Endodermal cell (in vitro differentiated cells): Measurements from ENCODE around the gene ADAMTS10. TPM values are rescaled to one million over a fixed set of nuclear protein-coding genes. Genes with fewer than 3 reads are reported as not detected.
A peak's percentile ranks its signal among the peaks of the same experiment; 100 is the strongest.
"Not testable (repeated sequence)": the region's sequence is repeated elsewhere in the genome, so short reads cannot be mapped to it uniquely, and the experiment has no call there.

Source experiments
- DNase-seq: peaks from one replicate; pipeline ENCODE4 v3.0.0-alpha.2; 2017
- H3K27ac ChIP-seq: 2 replicates; pipeline ENCODE4 v1.5.1; 2013; ENCODE audit warnings: mild to moderate bottlenecking, low read depth, low read length, moderate library complexity
- H3K27me3 ChIP-seq: 2 replicates; pipeline ENCODE4 v1.6.1; 2013; ENCODE audit warnings: mild to moderate bottlenecking, low read length, moderate library complexity; ENCODE audit not compliant: insufficient read depth, control insufficient read depth, poor library complexity, severe bottlenecking
- H3K36me3 ChIP-seq: 2 replicates; pipeline ENCODE4 v1.7.0; 2013; ENCODE audit warnings: mild to moderate bottlenecking, low read length, moderate library complexity; ENCODE audit not compliant: control insufficient read depth, insufficient read depth
- H3K4me1 ChIP-seq: one replicate; pipeline ENCODE4 v1.7.0; 2013; ENCODE audit warnings: low read length; ENCODE audit not compliant: control insufficient read depth, insufficient read depth
- H3K4me3 ChIP-seq: 2 replicates; pipeline ENCODE4 v1.5.1; 2013; ENCODE audit warnings: mild to moderate bottlenecking, low read length, moderate library complexity
- H3K9ac ChIP-seq: 2 replicates; pipeline ENCODE4 v1.6.1; 2013; ENCODE audit warnings: mild to moderate bottlenecking, low read length, moderate library complexity; ENCODE audit not compliant: poor library complexity, severe bottlenecking; ENCODE audit errors: extremely low read depth
- H3K9me3 ChIP-seq: 2 replicates; pipeline ENCODE4 v1.6.1; 2013; ENCODE audit warnings: mild to moderate bottlenecking, low read length, moderate library complexity; ENCODE audit not compliant: control insufficient read depth
- H3K27ac Mint-ChIP-seq: 2 replicates; pipeline ENCODE4 v1.8.0; 2020; ENCODE audit warnings: mixed read lengths
- H3K27me3 Mint-ChIP-seq: 2 replicates; pipeline ENCODE4 v1.8.0; 2021; ENCODE audit warnings: mild to moderate bottlenecking, mixed read lengths; ENCODE audit not compliant: insufficient read depth
- H3K36me3 Mint-ChIP-seq: 2 replicates; pipeline ENCODE4 v1.8.0; 2020; ENCODE audit warnings: low read depth, mixed read lengths
- H3K4me1 Mint-ChIP-seq: 2 replicates; pipeline ENCODE4 v1.8.0; 2020; ENCODE audit warnings: mixed read lengths
- H3K4me3 Mint-ChIP-seq: 2 replicates; pipeline ENCODE4 v1.8.0; 2020; ENCODE audit warnings: mild to moderate bottlenecking, moderate library complexity, mixed read lengths
- H3K9me3 Mint-ChIP-seq: 2 replicates; pipeline ENCODE4 v1.8.0; 2020; ENCODE audit warnings: mild to moderate bottlenecking, mixed read lengths
- WGBS, 2 experiments: methylation state at CpG; one replicate each; pipeline versions ENCODE4 v1.1.5 to v1.1.7; 2013; ENCODE audit warnings: missing lambda C conversion rate in 2 of 2, mixed read lengths in 1 of 2; ENCODE audit not compliant: insufficient coverage in 1 of 2, insufficient read length in 1 of 2; 5-methylcytosine and 5-hydroxymethylcytosine counted together
- total RNA-seq, 2 donors: library from RNA; stranded (reverse); fragmentation: NEBNext Ultra II Directional in 1 of 2; extraction: Animal tissue kit (Norgen Biotek cat#: 25700) in 1 of 2; gene quantifications; 2 replicates in 1 of 2; 3 replicates in 1 of 2; pipeline ENCODE4 v1.2.1, GENCODE V29; 2021
- TF ChIP-seq, protein P1 (sequence below): fragments of 200-600 bp; sonication (generic); conservative IDR thresholded peaks from 2 replicates; pipeline ENCODE4 v1.5.0; 2021; ENCODE audit warnings: antibody characterized with exemption, mild to moderate bottlenecking

ADAMTS10 gene
- total RNA-seq, 2 donors from 2014 or later: 19.3 to 35.9 TPM

DNA sequence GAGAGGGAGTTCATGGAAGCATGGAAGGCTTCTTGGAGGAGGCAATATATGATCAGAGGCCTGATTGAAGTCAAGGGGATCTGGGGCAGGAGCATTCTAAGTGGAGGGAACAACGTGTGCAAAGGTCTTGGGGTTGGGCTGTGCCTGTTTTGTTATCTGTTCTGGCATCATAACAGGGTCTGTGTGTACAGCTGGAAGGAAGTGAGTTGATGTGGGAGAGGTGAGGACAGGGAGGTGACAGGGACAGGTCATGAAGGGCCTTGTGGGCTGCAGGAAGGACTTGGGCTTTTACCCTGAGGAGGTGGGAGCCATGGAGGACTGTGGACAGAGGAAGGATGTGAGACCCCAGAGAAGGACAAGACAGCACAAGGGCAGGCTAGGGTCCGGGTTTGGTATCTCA lies 18.7 kb upstream of the ADAMTS10 start:
- TF ChIP-seq, protein P1, sequence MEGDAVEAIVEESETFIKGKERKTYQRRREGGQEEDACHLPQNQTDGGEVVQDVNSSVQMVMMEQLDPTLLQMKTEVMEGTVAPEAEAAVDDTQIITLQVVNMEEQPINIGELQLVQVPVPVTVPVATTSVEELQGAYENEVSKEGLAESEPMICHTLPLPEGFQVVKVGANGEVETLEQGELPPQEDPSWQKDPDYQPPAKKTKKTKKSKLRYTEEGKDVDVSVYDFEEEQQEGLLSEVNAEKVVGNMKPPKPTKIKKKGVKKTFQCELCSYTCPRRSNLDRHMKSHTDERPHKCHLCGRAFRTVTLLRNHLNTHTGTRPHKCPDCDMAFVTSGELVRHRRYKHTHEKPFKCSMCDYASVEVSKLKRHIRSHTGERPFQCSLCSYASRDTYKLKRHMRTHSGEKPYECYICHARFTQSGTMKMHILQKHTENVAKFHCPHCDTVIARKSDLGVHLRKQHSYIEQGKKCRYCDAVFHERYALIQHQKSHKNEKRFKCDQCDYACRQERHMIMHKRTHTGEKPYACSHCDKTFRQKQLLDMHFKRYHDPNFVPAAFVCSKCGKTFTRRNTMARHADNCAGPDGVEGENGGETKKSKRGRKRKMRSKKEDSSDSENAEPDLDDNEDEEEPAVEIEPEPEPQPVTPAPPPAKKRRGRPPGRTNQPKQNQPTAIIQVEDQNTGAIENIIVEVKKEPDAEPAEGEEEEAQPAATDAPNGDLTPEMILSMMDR: no peak
- H3K27me3 Mint-ChIP-seq: no peaks in the 10 kb centered on the region
- no peaks in the 10 kb centered on the region for H3K9me3 ChIP-seq
- no peak overlapping the region for H3K27ac Mint-ChIP-seq
- no peak overlapping the region for H3K27ac ChIP-seq
- H3K27me3 ChIP-seq: no peaks in the 10 kb centered on the region
- no peak overlapping the region for H3K9ac ChIP-seq
- no peak overlapping the region for H3K4me3 Mint-ChIP-seq
- no peaks in the 10 kb centered on the region for H3K36me3 ChIP-seq
- peaks cover 2% of the 10 kb centered on the region for H3K4me1 ChIP-seq
- no peaks in the 10 kb centered on the region for H3K9me3 Mint-ChIP-seq
- no peak for DNase-seq
- peaks cover 10% of the 10 kb centered on the region for H3K4me1 Mint-ChIP-seq
- 71 to 100% methylated on average over 1 of the region's 2 CpGs for WGBS, 2 experiments
- no peak overlapping the region for H3K4me3 ChIP-seq
- H3K36me3 Mint-ChIP-seq: no peaks in the 10 kb centered on the region

DNA sequence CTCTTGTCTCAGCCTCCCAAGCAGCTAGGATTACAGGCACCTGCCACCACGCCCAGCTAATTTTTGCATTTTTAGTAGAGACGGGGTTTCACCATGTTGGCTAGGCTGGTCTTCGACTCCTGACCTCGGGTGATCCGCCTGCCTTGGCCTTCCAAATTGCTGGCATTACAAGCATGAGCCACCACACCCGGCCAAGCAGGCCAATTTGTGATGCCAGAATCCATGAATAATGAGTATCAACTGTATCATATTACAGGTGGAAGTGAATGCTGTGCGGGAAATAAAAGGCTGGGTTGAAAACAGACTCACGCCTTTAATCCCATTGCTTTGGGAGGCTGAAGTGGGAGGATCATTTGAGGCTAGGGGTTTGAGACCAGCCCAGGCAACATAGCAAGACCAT lies 16.3 kb upstream of the ADAMTS10 start:
- no peak overlapping the region for H3K27ac ChIP-seq
- H3K9me3 Mint-ChIP-seq: no peaks in the 10 kb centered on the region
- H3K4me3 ChIP-seq: no peak overlapping the region
- H3K4me3 Mint-ChIP-seq: no peak overlapping the region
- H3K4me1 Mint-ChIP-seq: peaks cover 10% of the 10 kb centered on the region
- H3K36me3 ChIP-seq: no peaks in the 10 kb centered on the region
- no peak overlapping the region for H3K9ac ChIP-seq
- H3K9me3 ChIP-seq: no peaks in the 10 kb centered on the region
- no peaks in the 10 kb centered on the region for H3K27me3 ChIP-seq
- no peaks in the 10 kb centered on the region for H3K36me3 Mint-ChIP-seq
- H3K4me1 ChIP-seq: peaks cover 2% of the 10 kb centered on the region
- H3K27ac Mint-ChIP-seq: no peak overlapping the region
- no peak for DNase-seq
- WGBS, 2 experiments: 82 to 84% methylated on average over 7 to 8 of the region's 8 CpGs
- TF ChIP-seq, protein P1: no peak
- no peaks in the 10 kb centered on the region for H3K27me3 Mint-ChIP-seq

DNA sequence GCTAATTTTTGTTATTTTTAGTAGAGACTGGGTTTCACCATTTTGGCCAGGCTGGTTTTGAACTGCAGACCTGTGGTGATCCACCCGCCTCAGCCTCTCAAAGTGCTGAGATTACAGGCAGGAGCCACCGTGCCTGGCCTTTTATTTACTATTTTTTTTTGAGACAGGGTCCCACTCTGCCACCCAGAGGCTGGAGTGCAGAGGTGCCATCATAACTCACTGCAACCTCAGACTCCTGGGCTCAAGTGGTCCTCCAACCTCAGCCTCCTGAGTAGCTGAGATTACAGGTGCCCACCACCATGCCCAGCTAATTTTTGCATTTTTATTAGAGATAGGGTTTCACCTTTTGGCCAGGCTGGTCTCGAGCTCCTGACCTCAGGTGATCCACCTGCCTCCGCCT lies 12.4 kb upstream of the ADAMTS10 start:
- 62 to 65% methylated on average over 4 of the region's 4 CpGs for WGBS, 2 experiments
- not testable (repeated sequence) for H3K9me3 Mint-ChIP-seq, H3K4me1 ChIP-seq, H3K4me1 Mint-ChIP-seq, H3K4me3 ChIP-seq, H3K27me3 Mint-ChIP-seq, H3K9ac ChIP-seq, H3K27me3 ChIP-seq, H3K27ac Mint-ChIP-seq, H3K4me3 Mint-ChIP-seq, H3K9me3 ChIP-seq, H3K36me3 Mint-ChIP-seq, H3K36me3 ChIP-seq, H3K27ac ChIP-seq
- peak; percentile 63 for DNase-seq
- TF ChIP-seq, protein P1: peak; percentile 63
